ENCODE results near the gene PRSS23.

DNA sequence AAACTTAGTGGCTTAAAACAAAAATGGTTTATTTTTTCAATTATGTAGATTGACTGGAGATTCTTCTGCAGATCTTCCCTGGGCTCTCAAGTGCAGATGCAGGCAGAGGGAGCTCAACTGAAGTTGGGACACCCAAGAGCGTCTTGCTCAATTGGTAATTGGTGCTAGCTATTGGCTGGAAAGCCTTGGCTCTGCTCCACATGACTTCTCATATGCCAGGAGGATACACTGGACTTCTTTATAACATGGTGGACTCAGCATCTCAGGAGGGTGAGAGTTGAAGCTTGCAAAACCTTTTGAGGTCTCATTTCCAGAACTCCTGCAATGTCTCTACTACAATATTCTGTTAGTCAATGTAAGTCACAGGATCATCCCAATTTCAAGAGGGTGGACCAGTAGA is 42.2 kb upstream of the PRSS23 start:
- TF ChIP-seq RBBP5 (conservative IDR thresholded peaks at IDR 0.05) (no peak), SMC3 (IDR thresholded peaks at IDR 0.05; ENCODE audit: borderline replicate concordance, low read length) (no peak), EP300 (IDR thresholded peaks at IDR 0.05; ENCODE audit: borderline replicate concordance in 1 of 2, control insufficient read depth in 1 of 2, low read depth in 2 of 2, low read length in 2 of 2) (no peak), GABPA (IDR thresholded peaks at IDR 0.05; ENCODE audit: low read depth) (no peak), POLR2AphosphoS5 (IDR thresholded peaks at IDR 0.05; ENCODE audit: low read length) (no peak), MTA2 (IDR thresholded peaks at IDR 0.05; ENCODE audit: low read depth) (no peak), ESRRA (IDR thresholded peaks at IDR 0.05; ENCODE audit: low read length) (no peak), ZBTB11 (CRISPR knock-in tag; IDR thresholded peaks at IDR 0.05) (no peak)
- TF ChIP-seq, protein P1, sequence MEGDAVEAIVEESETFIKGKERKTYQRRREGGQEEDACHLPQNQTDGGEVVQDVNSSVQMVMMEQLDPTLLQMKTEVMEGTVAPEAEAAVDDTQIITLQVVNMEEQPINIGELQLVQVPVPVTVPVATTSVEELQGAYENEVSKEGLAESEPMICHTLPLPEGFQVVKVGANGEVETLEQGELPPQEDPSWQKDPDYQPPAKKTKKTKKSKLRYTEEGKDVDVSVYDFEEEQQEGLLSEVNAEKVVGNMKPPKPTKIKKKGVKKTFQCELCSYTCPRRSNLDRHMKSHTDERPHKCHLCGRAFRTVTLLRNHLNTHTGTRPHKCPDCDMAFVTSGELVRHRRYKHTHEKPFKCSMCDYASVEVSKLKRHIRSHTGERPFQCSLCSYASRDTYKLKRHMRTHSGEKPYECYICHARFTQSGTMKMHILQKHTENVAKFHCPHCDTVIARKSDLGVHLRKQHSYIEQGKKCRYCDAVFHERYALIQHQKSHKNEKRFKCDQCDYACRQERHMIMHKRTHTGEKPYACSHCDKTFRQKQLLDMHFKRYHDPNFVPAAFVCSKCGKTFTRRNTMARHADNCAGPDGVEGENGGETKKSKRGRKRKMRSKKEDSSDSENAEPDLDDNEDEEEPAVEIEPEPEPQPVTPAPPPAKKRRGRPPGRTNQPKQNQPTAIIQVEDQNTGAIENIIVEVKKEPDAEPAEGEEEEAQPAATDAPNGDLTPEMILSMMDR (IDR thresholded peaks at IDR 0.05 in 2 of 3, conservative IDR thresholded peaks at IDR 0.05 in 1 of 3; ENCODE audit: control insufficient read depth in 2 of 3, extremely low read depth in 1 of 3, insufficient read depth in 1 of 3, low read depth in 3 of 3, low read length in 3 of 3) = no peak
